MCF 10A (cell line): ENCODE measurements around the gene UBAC2. TPM values are rescaled to one million over a fixed set of nuclear protein-coding genes. Genes with fewer than 3 reads are reported as not detected.

ENCODE experiments used
- BruUV-seq: library from RNA; stranded (reverse); fragments of 400-500 nt; replicated peaks from 2 replicates; lab custom pipeline; 2021; lab: Mats Ljungman, UMichigan
- CTCF ChIA-PET: fragments of 300-600 bp; sonication (Branson Sonifier 250); formaldehyde crosslinking; extraction: SDS; loops from one replicate; lab custom pipeline; 2021; ENCODE audit warnings: antibody characterized with exemption, inconsistent platforms; lab: Yijun Ruan, JAX
- POLR2A ChIA-PET: fragments of 300-600, 350-650 bp; sonication (Branson Sonifier 250); formaldehyde crosslinking; extraction: SDS; loops from one replicate; lab custom pipeline; 2020; ENCODE audit warnings: antibody characterized with exemption, inconsistent platforms; lab: Yijun Ruan, JAX
- DNase-seq: peaks from one replicate; pipeline ENCODE4 v3.0.0-alpha.2; 2018; ENCODE audit not compliant: unreplicated experiment
- H3K27ac Mint-ChIP-seq: one replicate; pipeline ENCODE4 v1.8.0; 2022; ENCODE audit warnings: mild to moderate bottlenecking, low read depth, mixed read lengths; ENCODE audit not compliant: unreplicated experiment
- H3K27me3 Mint-ChIP-seq: one replicate; pipeline ENCODE4 v1.8.0; 2022; ENCODE audit warnings: mixed read lengths; ENCODE audit not compliant: insufficient read depth, unreplicated experiment
- H3K36me3 Mint-ChIP-seq: one replicate; pipeline ENCODE4 v1.8.0; 2022; ENCODE audit warnings: mild to moderate bottlenecking, moderate library complexity, mixed read lengths; ENCODE audit not compliant: insufficient read depth, unreplicated experiment
- H3K4me1 Mint-ChIP-seq: one replicate; pipeline ENCODE4 v1.8.0; 2022; ENCODE audit warnings: mixed read lengths; ENCODE audit not compliant: insufficient read depth, unreplicated experiment
- H3K4me3 Mint-ChIP-seq: one replicate; pipeline ENCODE4 v1.8.0; 2022; ENCODE audit warnings: mild to moderate bottlenecking, moderate library complexity, mixed read lengths; ENCODE audit not compliant: unreplicated experiment
- H3K9me3 Mint-ChIP-seq: one replicate; pipeline ENCODE4 v1.8.0; 2022; ENCODE audit warnings: mixed read lengths; ENCODE audit not compliant: unreplicated experiment
- intact Hi-C: fragments of 100-400 bp; cut with micrococcal nuclease; formaldehyde crosslinking; loops from 2 replicates; pipeline ENCODE4 v1.14.1; 2022
- total RNA-seq: library from RNA; stranded (reverse); gene quantifications from 2 replicates; pipeline ENCODE4 v1.2.3, GENCODE V29; 2022
- TF ChIP-seq, protein P1 (sequence below): fragments of 200-600 bp; IDR thresholded peaks from one replicate; pipeline ENCODE4 v1.8.0; 2022; ENCODE audit warnings: antibody characterized with exemption, mild to moderate bottlenecking; ENCODE audit not compliant: unreplicated experiment

Gene UBAC2
- total RNA-seq, 1 experiment from 2014 or later = 74.7 TPM

DNA sequence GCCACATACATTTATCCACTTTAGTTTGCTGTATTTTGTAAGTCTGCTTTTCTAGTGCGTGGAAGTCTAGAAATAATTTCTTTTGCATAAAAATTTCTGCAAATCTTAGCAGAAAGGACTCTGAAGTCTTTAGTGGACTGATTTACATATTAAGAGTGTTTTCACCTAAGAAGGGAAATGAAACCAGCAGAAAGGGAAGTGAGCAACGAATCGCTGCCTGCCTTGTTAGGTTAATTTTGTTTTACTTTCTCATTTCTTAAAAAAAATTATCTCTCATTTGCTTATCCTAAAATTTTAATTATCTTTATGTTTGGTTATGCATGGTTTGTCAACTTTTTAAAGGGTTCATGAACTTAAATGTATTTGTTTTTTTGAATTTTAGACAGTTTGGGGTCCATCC lies 58.3 kb downstream of the UBAC2 start:
- Mint-ChIP-seq H3K9me3 (no peaks in the 10 kb centered on the region), H3K27me3 (no peaks in the 10 kb centered on the region), H3K36me3 (peaks cover 32% of the 10 kb centered on the region), H3K4me1 (peaks cover 5% of the 10 kb centered on the region), H3K4me3 (no peak overlapping the region), H3K27ac (no peak overlapping the region)
- ChIA-PET CTCF (interaction anchor here (0.7 to 2.1 kb wide), 4 partner anchors 10 to 1291 kb away, joined by 3 to 11 read pairs (median 6); no protein-coding TSS in a partner anchor), POLR2A (no interaction called here)
- intact Hi-C loops = no loop called here
- TF ChIP-seq, protein P1, sequence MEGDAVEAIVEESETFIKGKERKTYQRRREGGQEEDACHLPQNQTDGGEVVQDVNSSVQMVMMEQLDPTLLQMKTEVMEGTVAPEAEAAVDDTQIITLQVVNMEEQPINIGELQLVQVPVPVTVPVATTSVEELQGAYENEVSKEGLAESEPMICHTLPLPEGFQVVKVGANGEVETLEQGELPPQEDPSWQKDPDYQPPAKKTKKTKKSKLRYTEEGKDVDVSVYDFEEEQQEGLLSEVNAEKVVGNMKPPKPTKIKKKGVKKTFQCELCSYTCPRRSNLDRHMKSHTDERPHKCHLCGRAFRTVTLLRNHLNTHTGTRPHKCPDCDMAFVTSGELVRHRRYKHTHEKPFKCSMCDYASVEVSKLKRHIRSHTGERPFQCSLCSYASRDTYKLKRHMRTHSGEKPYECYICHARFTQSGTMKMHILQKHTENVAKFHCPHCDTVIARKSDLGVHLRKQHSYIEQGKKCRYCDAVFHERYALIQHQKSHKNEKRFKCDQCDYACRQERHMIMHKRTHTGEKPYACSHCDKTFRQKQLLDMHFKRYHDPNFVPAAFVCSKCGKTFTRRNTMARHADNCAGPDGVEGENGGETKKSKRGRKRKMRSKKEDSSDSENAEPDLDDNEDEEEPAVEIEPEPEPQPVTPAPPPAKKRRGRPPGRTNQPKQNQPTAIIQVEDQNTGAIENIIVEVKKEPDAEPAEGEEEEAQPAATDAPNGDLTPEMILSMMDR = no peak
- DNase-seq = no peak
- BruUV-seq = no TSS peak

DNA sequence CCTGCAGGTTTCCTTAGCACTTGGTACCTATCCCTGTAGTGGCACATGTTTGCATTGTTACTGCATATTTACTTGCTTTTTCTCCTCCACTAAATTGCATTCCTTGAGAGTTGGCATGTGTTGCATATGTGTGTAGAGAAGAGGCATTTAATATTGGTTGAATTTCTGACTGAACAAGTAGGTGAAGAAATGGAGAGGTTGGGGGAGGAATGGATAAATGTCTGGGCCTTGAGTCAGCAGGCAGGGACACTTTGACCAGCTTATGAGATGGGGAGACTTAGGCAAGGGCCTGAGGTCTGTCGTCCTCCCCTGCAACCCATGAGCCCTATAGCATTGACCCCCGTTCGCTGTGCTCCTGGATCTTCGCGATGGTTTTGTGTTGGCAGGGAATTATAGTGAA lies 59.6 kb downstream of the UBAC2 start:
- Mint-ChIP-seq H3K36me3 (peaks cover 30% of the 10 kb centered on the region), H3K4me3 (no peak overlapping the region), H3K9me3 (no peaks in the 10 kb centered on the region), H3K27ac (no peak overlapping the region), H3K27me3 (no peaks in the 10 kb centered on the region), H3K4me1 (peaks cover 5% of the 10 kb centered on the region)
- TF ChIP-seq, protein P1 = no peak
- ChIA-PET POLR2A (no interaction called here), CTCF (interaction anchor here (0.9 to 1.5 kb wide), 3 partner anchors 9 to 84 kb away, joined by 4 to 9 read pairs (median 4); no protein-coding TSS in a partner anchor)
- DNase-seq = no peak
- no TSS peak for BruUV-seq
- intact Hi-C loops = loop anchor here (10.0 kb wide), 1 partner anchor 365 kb away; no protein-coding TSS in a partner anchor

DNA sequence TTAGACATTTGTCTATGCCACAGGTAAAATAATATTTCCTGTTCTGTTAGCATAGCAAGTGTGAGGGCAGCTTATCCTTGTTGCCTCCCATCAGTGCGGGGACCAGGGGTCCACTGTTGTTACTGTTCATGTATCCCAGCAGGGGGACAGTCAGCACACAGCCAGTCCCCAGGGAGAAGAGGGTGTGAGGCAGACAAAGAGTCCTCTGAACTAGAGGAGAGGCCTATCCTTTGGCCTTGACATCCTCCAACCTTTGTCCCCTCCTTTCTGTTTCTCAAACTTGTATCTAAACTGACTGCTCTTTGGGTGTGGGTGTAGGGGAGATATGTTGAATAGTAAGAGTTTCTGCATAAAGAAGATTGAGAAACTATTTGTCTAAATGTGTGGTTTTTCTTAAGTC lies 60.4 kb downstream of the UBAC2 start:
- intact Hi-C loops = loop anchor here (10.0 kb wide), 1 partner anchor 366 kb away; no protein-coding TSS in a partner anchor
- H3K27ac Mint-ChIP-seq = no peak overlapping the region
- BruUV-seq = no TSS peak
- ChIA-PET POLR2A (no interaction called here), CTCF (interaction anchor here (0.7 to 1.5 kb wide), 3 partner anchors 8 to 85 kb away, joined by 3 to 9 read pairs (median 4); no protein-coding TSS in a partner anchor)
- H3K27me3 Mint-ChIP-seq = no peaks in the 10 kb centered on the region
- DNase-seq = no peak
- H3K36me3 Mint-ChIP-seq = peaks cover 22% of the 10 kb centered on the region
- TF ChIP-seq, protein P1 = no peak
- no peaks in the 10 kb centered on the region for H3K9me3 Mint-ChIP-seq
- H3K4me1 Mint-ChIP-seq = peaks cover 5% of the 10 kb centered on the region
- H3K4me3 Mint-ChIP-seq = no peak overlapping the region

DNA sequence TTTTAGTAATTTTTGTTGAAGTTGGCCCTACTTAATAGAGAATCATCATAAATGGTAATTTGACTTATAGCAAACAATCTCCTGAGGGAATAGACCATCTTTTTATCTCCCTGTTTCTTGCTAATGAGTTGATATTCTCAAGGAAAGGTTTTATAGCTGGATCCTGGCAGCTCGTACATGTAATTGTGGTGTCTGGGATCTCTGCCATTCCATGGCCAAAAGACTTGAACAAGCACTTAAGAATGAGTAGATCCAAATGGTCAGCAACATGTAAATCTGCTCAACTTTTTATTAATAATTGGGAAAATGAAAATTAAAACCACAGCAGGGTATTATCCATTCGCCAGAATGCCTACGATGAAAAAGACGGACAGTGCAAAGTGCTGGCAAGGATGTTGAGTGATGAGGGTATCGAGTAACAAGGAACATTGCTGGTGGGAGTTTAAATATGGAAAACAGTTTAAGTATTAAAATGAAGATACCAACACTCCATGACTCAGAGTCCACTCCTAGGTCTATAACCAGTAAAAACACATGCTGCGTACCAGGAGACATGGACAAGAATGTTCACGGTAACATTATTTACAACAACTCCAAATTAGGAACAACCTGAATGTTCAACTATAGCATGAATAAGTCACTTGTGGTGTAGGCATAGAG lies 62.6 kb downstream of the UBAC2 start:
- Mint-ChIP-seq H3K4me1 (peaks cover 5% of the 10 kb centered on the region), H3K9me3 (no peaks in the 10 kb centered on the region), H3K27me3 (no peaks in the 10 kb centered on the region), H3K36me3 (peaks cover 15% of the 10 kb centered on the region), H3K27ac (no peak overlapping the region), H3K4me3 (no peak overlapping the region)
- POLR2A ChIA-PET = interaction anchor here (0.7 kb wide), 1 partner anchor 37 kb away, joined by 3 read pairs; no protein-coding TSS in a partner anchor
- CTCF ChIA-PET = interaction anchor here (0.6 to 11.1 kb wide), 5 partner anchors 15 to 173 kb away, joined by 3 to 173 read pairs (median 5); no protein-coding TSS in a partner anchor
- intact Hi-C loops = loop anchor here (10.0 kb wide), 1 partner anchor 368 kb away; no protein-coding TSS in a partner anchor
- TF ChIP-seq, protein P1 = no peak
- DNase-seq = no peak
- BruUV-seq = no TSS peak
